ENCODE results near the gene ITGA11.
"Not testable (repeated sequence)": the region's sequence is repeated elsewhere in the genome, so short reads cannot be mapped to it uniquely, and the experiment has no call there.

ITGA11 gene

GRCh38 chr15:68411343-68411675 lies 20.7 kb downstream of the ITGA11 start:
- no peak for DNase-seq (ENCODE audit: low spot score)

DNA sequence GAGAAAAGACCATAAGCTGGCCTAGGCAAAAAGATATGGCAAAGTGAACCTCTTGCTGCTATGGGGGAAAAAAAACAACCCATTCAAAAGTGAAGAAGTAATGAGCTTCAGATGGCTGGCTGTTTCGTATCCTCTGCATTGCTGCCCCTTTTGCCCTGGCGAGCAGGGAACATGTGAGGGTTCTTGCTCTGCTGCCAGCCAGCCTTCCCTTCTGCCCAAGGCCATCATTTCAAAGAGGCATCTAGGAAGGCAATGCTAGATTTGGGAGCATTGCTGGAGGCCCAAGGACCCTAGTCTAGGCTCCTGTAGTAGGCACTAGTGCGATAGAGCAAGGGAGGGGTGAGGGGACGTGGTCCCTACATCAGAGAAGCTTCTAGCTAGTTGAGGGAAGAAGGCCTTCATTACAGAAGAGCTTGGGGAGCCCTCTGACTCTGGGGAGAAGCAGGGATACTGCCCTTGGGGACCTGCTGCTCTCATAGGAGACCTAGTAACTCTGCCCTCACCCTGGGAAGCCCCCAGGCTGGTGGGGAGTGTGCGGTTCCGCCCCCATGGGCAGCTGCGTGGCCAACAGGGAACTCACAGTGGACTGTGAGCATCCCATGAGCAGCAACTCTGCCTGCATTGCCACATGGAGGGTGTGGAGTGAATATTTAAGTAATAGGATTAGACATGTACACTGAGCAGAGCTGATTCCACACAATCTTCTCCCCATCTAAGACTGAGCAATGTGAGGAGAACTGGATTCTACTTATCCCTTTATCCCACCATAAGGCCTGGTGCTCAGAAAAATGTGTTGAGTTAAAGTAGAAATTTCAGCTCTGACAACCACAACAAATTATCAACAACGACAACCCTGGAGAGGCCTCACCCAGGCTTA lies 21.3 kb downstream of the ITGA11 start:
- DNase-seq (ENCODE audit: low spot score): no peak

DNA sequence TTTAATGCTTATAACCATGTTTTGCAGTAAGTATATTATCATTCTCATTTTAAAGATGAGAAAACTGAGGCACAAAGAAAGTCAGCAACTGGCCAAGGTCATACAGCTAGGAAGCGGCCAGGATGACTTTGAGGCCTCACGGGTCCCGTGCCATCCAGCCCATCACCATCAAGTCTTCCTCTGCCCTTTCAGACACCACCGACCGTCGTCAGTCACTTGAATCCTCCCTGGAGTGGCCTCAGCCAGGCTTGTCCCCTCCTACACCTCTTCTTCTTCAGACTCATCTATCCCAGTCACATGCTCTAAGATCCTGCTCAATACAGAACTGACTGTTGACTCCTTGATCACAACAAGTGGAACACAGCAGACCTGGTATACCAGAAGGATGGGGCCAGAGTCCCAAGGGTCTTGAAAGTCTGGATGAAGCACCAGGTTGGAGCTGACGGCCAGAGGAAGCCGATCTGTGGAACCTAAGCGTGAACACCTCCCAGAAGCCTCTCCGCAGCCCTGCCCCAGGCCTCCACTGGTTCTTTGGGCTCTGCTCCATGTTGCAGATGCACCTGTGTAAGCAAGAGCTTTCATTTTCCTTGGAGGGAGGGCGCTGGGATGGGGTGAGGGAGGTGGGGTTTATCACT lies 22.1 kb downstream of the ITGA11 start:
- no peak for DNase-seq (ENCODE audit: low spot score)

DNA sequence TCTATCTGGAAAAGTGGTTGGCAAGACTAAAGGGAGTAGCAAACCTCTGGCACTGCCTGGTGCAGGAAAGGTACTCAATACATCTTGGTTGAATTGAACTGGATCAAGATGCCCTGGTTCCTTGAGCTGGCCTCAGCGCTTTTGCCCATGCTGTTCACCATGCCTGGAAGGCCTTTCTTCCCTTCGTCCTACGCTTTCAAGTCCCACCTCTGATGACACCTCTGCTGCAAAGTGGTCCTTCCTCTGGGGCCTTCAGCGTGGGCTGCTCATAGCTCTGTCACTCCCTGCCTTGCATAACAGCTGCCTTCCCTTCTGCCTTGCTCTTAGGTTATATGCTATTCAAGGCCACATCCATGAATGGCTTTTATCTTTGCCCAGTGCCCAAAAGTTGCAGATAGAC lies 23.0 kb downstream of the ITGA11 start:
- DNase-seq (ENCODE audit: low spot score): no peak

- DNase-seq (ENCODE audit: low spot score): no peak
These were observed 23.8 kb downstream of the ITGA11 start for GRCh38 chr15:68407886-68408881.

DNA sequence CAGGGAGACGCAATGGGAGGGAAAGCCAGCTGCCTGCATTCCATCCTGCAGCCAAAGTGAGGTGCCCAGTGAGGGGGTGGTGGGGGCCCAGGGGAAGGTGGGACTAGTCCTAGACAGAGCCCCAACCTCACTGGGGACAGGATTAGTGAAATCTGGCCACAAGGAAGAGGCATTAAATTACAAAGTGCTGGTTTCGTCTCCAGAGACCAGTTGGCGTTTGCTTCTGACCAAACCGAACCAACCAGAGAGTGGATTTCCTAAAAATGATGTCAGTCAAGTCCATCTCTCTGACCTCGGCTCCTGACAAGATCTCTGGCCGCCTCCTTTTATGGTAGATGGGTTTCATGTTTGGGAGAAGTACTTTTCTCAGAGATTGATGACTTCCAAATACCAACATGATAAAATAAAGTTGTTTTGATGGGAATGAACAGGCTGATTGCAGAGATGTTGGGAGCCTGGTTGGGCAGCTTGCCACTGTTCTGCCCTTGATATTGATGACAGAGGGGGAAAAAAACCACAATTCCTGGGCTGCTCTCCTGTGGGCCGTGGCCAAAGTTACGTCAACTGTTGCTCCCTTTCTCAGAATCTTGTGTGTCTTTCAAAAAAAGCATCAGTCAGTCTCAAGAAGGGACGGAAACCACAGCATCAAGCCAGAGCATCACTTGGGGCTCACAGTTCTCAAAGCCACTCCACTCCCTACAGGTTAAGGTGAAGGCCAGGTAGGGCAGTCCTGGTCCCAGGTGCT lies 24.6 kb downstream of the ITGA11 start:
- DNase-seq (ENCODE audit: low spot score): no peak

DNA sequence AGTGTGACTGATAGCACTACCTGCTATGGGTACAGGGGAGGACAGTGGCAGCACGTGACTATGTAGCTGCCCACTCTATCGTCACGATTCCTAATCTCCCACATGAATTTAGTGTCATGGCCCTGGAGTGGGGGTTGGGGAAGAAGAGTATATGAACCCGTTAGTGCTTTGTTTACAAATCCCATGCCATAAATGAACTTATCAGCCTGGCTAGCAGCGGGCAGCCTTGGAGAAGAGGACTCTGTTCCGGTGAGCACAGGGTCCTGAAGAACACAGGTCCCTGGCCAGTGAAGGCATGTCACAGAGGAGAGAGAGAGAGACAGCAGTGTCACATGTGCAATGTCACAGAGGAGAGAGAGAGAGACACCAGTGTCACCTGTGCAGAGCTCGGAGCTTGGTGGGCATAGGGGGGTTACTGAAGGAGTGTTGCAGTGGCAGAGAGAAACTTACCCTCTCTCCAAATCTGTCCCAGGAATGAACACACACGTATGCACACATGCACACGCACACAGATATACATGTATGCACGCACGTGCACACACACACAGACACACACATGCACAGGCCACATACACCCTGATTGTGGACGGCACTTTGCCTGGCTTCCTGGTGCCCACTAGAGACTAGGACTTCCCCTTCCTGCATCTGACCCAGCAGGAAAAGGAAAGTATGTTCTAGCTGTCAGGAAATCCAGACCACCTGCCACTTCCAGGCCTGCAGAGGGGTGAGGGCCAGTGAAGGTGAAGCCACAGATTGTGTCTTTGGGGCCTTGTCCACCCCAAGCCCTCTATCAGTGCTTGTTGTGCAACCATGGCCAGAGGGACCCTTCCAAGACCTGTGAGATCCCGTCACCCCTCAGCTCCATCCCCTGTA lies 26.3 kb downstream of the ITGA11 start:
- no peak for DNase-seq (ENCODE audit: low spot score)

DNA sequence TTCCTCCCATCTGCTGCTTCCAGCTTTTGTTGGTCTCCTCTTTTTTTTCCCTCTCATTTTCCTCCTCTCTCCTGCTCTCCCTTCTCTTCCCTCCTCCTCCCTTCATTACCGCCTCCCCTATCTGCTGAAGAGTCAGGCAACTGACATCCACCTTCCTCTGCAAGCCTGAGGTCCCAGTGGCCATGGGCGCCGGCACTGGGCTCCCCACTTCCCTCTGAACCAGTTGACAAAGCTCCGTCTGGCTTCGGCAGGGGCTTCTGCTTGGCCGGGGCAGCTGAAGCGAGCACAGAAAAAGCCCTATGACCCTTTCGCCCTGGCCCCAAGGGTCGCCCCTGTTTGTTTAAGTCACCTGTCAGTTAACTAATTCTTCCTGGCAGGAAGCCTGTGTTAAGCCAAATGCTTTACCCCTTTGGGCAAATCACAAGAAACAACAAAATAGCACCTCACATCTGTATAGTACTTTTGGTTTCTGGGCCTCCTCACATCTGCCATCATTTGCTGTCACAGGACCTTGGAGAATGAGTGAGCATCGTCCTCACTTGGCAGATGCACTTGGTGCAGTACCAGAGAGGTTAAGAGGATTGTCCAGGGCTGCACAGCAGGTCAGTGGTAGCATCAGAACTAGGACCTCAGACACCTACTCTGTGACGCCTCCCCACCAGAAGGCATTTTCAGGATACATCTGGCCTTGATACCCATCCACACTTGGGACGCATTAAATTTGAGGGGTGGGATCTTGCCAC lies 27.7 kb downstream of the ITGA11 start:
- DNase-seq (ENCODE audit: low spot score): no peak

- DNase-seq (ENCODE audit: low spot score): no peak
These were observed 28.6 kb downstream of the ITGA11 start for GRCh38 chr15:68403161-68403941.

- no peak for DNase-seq (ENCODE audit: low spot score)
These were observed 29.4 kb downstream of the ITGA11 start for GRCh38 chr15:68402432-68403160.

DNA sequence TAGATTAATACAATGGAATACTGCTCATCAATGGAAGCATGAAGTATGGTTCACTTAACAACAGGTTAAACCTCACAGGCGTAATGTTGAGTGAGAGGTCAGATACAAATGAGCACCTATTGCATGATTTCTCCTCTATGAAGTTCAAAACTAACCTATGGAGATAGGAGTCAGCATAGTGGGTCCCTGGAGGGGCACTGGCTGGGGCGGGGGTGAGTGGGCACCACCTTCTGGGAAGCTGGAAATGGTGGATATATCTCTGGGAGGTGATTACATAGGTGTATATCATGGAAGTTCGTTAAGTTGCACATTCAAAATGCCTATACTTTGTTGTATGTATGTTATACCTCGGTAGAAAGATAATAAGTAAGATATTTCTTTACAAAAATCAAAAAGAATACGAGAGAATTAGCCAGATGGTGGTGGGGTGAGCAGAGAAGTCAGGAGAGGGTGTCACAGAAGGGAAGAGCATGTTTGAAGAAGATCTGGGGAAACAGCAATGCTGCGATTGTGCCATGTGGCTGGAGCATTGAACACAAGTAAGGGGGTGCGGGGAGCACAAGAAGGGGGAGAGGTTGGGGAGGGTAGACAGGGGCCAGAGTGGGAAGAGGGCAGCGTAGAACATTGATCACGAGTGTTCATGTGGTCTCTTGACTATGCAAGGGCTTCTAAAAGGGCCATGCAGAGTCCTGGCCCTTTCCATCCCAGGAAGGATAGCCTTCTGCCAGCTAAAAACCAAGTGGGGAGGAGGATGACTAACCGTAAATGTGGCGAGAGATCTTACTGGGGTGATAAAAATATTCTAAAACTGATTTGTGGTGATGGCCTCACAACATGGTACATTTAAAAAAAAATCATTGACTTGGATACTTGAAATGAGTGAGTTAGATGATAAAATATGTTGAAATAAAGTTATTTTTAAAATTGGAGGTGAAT lies 30.2 kb downstream of the ITGA11 start:
- DNase-seq (ENCODE audit: low spot score): no peak

- no peak for DNase-seq (ENCODE audit: low spot score)
These were observed 31.9 kb downstream of the ITGA11 start for GRCh38 chr15:68400066-68400456.

DNA sequence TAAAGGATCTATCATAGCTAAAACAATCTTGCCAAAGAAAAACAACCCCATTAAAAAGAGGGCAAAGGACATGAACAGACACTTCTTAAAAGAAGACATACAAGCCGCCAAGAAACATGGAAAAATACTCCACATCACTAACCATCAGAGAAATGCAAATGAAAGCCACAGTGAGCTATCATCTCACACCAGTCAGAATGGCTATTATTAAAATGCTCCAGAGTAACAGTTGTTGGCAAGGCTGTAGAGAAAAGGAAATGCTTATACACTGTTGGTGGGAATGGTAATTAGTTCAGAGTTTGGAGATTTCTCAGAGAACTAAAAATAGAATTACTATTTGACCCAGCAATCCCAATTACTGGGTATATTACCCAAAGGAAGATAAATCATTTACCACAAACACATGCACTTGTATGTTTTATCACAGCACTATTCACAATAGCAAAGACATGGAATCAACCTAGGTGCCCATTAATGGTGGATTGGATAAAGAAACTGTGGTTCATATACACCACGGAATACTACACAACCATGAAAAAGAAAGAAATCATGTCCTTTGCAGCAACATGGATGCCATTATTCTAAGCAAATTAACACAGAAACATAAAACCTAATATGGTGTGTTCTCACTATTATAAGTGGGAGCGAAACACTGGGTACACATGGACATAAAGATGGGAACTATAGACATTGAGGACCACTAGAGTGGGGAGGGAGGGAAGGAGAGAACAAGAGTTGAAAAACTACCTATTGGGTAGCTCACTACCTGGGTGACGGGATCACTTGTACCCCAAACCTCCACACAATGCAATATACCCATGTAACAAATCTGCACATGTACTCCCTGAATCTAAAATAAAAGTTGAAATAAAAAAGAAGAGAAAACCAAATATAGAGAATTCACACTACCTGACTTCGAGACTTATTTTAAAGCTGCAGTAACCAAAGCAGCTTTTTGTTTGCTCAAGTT lies 32.6 kb downstream of the ITGA11 start:
- no peak for DNase-seq (ENCODE audit: low spot score)

DNA sequence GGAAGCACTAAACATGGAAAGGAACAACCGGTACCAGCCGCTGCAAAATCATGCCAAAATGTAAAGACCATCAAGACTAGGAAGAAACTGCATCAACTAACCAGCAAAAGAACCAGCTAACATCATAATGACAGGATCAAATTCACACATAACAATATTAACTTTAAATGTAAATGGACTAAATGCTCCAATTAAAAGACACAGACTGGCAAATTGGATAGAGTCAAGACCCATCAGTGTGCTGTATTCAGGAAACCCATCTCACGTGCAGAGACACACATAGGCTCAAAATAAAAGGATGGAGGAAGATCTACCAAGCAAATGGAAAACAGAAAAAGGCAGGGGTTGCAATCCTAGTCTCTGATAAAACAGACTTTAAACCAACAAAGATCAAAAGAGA lies 34.0 kb downstream of the ITGA11 start:
- DNase-seq (ENCODE audit: low spot score): not testable (repeated sequence)

DNA sequence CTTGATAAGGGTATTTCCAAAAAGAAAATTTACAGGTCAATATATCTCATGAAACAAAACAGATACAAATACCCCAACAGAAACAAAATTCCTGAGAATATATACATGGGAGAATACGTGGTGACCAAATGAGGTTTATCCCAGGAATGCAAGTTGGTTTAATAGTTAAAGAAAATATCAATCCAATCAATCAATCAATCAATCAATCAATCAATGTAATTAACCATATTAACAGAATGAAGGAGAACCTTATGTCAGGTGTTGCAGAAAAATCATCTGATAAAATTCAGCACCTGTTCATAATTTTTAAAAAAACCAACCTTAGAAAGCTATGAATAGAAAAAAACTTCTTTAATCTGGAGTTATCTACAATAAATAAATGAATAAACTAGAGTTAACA lies 35.9 kb downstream of the ITGA11 start:
- no peak for DNase-seq (ENCODE audit: low spot score)

DNA sequence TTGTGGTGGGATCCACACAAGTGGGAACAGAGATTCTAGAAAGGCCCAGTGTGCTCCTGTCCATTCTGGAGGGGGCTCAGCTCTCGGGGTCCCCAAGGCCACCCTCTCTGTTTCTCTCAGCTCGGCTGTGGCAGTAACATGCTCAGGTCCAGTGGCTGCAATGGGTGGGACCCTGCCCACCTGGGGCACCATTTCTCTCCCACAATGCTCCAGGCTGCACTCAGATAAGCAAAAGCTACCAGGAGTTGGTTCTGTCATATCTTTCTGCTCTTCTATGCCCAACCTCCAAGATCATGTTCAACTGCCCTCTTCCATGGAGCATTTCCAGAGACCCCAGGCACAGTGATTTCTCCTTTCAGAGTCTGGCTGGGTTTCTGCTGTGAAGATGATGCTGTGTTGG lies 40.8 kb downstream of the ITGA11 start:
- no peak for DNase-seq (ENCODE audit: low spot score)

All from pons (tissue), 1 donor.